Measurements from ENCODE around the gene DUSP16. TPM values are rescaled to one million over a fixed set of nuclear protein-coding genes. Genes with fewer than 3 reads are reported as not detected.

DUSP16 gene
- polyA plus RNA-seq, 1 donor from 2014 or later, result 42.5 TPM

- H3K27ac ChIP-seq (ENCODE audit: low read length), result no peak overlapping the region
- no peak overlapping the region for H3K4me3 ChIP-seq (ENCODE audit: low read length)
- H3F3A ChIP-seq (ENCODE audit: insufficient read depth, low read length, poor library complexity, severe bottlenecking), result no peaks in the 10 kb centered on the region
- no peak overlapping the region for H3K9ac ChIP-seq (ENCODE audit: low read length)
- H3K4me2 ChIP-seq (ENCODE audit: low read length), result no peak overlapping the region
- H2AFZ ChIP-seq (ENCODE audit: low read depth, low read length), result no peak overlapping the region
- no peaks in the 10 kb centered on the region for H3K9me2 ChIP-seq (ENCODE audit: insufficient read depth, low read length)
- H3K36me3 ChIP-seq (ENCODE audit: insufficient read depth, low read length), result no peaks in the 10 kb centered on the region
- no peaks in the 10 kb centered on the region for H3K27me3 ChIP-seq (ENCODE audit: insufficient read depth, low read depth, low read length)
- H3K9me3 ChIP-seq (ENCODE audit: low read length), result no peaks in the 10 kb centered on the region
- H3K79me2 ChIP-seq (replicated peaks; ENCODE audit: insufficient read depth, low read length), result no peaks in the 10 kb centered on the region
- H4K20me1 ChIP-seq (ENCODE audit: insufficient read depth), result no peaks in the 10 kb centered on the region
- TF ChIP-seq CTCF (IDR thresholded peaks at IDR 0.05; ENCODE audit: poor library complexity, severe bottlenecking), result no peak
- TF ChIP-seq EZH2 (IDR thresholded peaks at IDR 0.05; ENCODE audit: borderline replicate concordance, insufficient read depth, low read length, poor library complexity, severe bottlenecking), result no peak
- TF ChIP-seq TAF1 (IDR thresholded peaks at IDR 0.05; ENCODE audit: low read depth), result no peak
- TF ChIP-seq RAD21 (conservative IDR thresholded peaks at IDR 0.05), result no peak
- TF ChIP-seq MXI1 (conservative IDR thresholded peaks at IDR 0.05; ENCODE audit: poor library complexity, severe bottlenecking), result no peak
- no peak for TF ChIP-seq EP300 (conservative IDR thresholded peaks at IDR 0.05; ENCODE audit: poor library complexity, severe bottlenecking)
- TF ChIP-seq REST (IDR thresholded peaks at IDR 0.05; ENCODE audit: borderline replicate concordance), result no peak
- no peak for TF ChIP-seq SMC3 (conservative IDR thresholded peaks at IDR 0.05; ENCODE audit: poor library complexity)
- no peak for TF ChIP-seq POLR2AphosphoS5 (IDR thresholded peaks at IDR 0.05)
Observed at GRCh38 chr12:12550277-12550676, 12.4 kb downstream of the DUSP16 start.

GRCh38 chr12:12549426-12549825 lies 13.2 kb downstream of the DUSP16 start:
- no peak for TF ChIP-seq REST (IDR thresholded peaks at IDR 0.05; ENCODE audit: borderline replicate concordance)

More at GRCh38 chr12:12549426-12549825, 13.2 kb downstream of the DUSP16 start:
- no peaks in the 10 kb centered on the region for H3K79me2 ChIP-seq (replicated peaks; ENCODE audit: insufficient read depth, low read length)
- H3K27ac ChIP-seq (ENCODE audit: low read length), result no peak overlapping the region
- H3K4me2 ChIP-seq (ENCODE audit: low read length), result no peak overlapping the region
- H3K9me3 ChIP-seq (ENCODE audit: low read length), result no peaks in the 10 kb centered on the region
- H3K4me3 ChIP-seq (ENCODE audit: low read length), result no peak overlapping the region
- no peak overlapping the region for H2AFZ ChIP-seq (ENCODE audit: low read depth, low read length)
- H4K20me1 ChIP-seq (ENCODE audit: insufficient read depth), result no peaks in the 10 kb centered on the region
- no peaks in the 10 kb centered on the region for H3F3A ChIP-seq (ENCODE audit: insufficient read depth, low read length, poor library complexity, severe bottlenecking)
- no peaks in the 10 kb centered on the region for H3K27me3 ChIP-seq (ENCODE audit: insufficient read depth, low read depth, low read length)
- no peak overlapping the region for H3K9ac ChIP-seq (ENCODE audit: low read length)
- H3K9me2 ChIP-seq (ENCODE audit: insufficient read depth, low read length), result no peaks in the 10 kb centered on the region
- no peaks in the 10 kb centered on the region for H3K36me3 ChIP-seq (ENCODE audit: insufficient read depth, low read length)

Measured in neural cell (in vitro differentiated cells).